HG03460 (cell line): Measurements from ENCODE around the gene NEUROG3.
"Not testable (repeated sequence)": the region's sequence is repeated elsewhere in the genome, so short reads cannot be mapped to it uniquely, and the experiment has no call there.

Experiments used
- ATAC-seq: cut with Tn5 transposase; IDR thresholded peaks from one replicate; pipeline ENCODE4 v1.9.1; 2021; ENCODE audit not compliant: unreplicated experiment

NEUROG3 gene

DNA sequence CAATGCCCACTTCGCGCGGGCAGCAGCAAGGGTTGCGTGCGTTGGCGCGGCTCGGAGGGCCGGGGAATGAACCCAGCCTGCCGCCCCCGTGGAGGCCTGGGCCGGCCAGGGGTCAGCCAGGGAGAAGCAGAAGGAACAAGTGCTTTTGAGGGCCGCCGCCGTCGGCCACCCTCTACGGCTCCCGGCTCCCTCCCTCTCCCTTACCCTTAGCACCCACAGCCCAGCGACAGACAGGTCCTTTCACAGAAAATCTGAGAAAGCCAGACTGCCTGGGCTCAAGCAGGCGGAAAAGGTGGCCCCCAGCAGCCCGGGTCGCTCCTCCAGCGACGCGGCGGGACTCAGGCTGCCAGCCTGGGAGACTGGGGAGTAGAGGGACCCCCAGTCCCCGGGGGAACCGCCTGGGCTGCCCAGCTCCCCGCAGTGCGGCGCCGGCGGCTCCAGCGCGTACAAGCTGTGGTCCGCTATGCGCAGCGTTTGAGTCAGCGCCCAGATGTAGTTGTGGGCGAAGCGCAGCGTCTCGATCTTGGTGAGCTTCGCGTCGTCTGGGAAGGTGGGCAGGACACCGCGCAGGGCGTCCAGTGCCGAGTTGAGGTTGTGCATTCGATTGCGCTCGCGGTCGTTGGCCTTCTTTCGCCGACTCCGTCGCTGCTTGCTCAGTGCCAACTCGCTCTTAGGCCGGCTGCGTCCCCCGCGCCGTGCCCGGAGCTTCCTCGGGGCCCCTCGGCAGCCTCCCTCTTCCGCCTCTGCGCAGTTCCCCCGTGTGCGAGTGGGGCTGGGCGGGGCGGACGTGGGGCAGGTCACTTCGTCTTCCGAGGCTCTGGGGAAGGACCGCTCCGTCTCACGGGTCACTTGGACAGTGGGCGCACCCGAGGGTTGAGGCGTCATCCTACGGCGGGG is 815 bp downstream of the NEUROG3 start:
- no peak for ATAC-seq

DNA sequence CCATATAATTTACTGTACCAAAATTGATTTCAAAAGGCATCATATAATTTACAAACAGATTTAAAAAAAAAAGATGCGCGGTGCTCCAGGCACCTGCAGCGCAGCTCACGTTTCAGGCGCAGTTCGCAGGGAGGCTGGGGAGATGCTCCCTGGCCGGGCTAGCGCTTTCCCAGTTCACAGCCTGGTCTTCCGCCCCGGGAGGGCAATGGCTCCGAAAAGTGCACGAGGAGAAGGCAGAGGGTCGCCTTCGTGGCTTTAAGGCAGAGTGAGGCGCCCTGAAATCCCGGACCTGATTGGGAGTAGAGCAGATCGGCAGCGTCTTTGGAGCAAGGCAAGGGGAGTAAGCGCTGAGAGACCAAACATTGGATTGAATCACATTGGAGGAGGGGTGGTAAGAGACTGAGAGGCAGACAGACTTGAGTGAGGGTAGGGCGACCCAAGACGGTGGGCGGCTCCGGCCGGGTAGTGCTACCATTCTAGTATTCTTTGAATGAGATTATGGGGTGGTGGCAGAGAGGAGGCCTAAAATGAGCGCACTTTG is 1.5 kb downstream of the NEUROG3 start:
- ATAC-seq: no peak

- no peak for ATAC-seq
These were observed 3.0 kb downstream of the NEUROG3 start for GRCh38 chr10:69570050-69570816.

DNA sequence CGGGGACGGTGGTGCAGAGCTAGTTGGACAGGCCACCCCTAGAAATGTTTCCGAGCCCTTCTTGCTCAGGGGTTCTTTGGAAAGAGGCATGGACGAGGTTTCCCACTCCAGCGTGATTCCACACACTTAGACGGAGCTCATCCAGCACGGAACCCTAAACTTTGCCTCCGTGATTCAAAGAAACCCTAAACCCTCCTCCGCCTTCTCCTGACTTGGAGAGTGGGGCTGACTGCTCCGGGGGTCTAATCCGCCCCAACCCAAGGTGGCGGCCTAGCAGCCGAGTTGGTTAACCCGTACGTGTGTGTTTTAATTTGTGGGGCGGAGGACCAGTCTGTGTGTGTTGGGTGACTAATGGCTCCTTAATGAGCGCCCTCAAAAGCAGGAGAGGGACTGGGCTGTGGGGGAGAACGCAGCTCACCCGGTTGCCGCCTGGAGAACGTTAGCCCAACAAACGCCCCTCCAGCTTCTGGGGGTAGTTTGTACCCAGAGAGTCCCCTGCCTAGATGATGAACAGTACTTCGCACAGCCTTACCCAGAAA is 3.8 kb downstream of the NEUROG3 start:
- no peak for ATAC-seq

DNA sequence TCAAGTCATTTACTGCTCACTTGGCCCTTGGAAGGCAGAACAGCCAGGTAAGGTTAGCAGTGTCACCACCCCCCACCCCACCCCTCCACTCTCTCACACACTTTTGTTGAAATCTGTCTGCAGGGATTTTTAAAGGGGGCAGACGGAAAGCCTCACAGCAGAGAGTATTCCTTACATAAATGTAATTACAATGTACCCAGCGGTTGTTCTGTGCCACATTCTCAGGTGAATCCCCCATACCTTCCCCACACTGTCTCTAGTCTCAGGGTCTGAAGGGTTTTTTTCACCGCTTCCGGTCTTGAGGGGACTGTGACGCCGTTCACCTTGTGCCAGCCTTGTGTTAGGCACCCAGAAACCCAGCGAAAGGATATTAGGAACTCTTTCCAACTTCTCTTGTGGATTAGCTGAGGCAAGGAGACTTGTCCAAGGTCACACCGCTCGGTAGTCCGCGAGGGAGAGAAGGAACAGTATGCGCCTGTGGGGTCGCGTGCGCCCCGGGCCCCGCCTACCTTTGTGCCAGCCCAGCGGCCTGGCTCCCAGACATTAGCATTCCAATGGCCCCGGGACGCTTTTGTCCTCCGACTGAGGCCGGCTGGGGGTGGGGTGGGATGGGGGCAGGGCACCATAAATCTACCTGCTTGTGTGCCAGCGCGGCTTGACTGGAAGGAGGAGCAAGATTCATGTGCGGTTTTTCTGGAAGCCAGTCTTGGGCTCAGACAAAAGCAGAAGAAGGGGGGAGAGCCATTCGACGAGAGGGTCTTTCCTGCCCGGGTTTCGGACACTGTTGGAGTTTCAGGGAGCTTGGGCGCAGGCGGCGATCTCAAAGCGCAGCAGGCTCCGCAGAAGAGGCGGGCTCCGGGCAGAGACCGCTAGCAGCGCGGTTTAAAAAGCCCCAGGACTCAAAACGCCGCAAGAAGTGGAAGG is 4.5 kb downstream of the NEUROG3 start:
- no peak for ATAC-seq

DNA sequence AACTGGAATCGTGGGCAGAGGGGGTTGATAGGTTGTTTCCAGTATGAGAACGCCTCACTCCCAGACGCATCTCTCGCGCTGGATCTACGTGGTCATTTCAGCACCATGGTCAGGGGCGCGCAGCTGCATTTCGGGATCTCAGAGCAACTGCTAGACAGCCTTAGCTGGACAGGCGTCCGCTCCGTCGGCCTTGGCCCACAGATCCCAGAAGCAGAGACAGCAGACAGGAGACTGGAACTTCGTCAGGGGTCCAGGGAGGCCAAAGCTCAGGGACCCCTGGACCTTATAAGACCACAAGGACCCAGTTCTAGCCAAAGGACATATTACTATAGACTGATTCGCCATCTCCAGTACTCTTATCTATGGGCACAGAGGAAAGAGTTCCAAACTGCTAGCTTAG is 5.3 kb downstream of the NEUROG3 start:
- ATAC-seq: no peak

DNA sequence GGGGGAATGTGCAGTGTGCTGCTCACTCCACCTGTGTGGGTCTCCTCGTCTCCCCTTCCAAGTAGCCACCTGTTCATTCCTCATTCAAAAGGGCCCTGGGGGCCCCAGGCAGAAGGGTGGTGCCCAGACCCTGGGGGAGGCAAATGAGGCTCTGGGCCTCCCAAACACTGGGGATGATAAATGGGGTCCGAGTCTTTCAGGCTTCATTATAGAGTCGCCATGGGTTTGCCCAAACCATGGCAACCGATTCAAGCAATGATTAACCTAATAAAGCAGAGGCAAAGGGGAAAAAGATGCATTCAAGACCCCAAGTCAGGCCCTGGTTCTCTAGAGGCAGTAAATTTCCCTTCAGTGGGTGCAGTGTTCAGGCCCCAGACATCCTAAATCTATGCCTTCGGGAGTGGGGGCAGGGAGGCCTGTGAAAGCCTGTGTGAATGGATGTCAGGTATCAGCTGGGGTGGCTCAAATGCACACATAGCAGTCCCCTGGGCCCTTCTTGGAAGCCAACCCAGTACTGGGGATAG is 10.4 kb downstream of the NEUROG3 start:
- no peak for ATAC-seq

DNA sequence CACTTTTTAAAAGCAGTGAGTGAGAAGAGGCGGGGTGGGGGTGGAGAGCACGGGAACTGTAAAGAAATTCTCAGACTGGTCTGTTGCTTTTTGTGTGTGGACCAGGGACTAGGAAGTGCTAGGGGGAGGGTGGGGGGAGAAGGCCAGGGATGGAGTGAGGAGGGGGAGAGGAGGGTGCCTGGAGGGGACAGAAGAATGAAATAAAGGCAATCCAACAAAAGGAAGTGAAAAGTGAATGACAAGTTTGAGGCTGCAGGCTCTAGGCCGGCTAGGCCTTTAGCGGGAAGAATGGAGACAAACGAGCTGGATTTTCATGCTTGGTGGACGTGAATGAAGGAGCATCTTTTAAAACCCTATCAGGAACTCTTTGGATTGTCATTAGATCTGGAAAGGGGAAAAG is 13.7 kb downstream of the NEUROG3 start:
- ATAC-seq: no peak

- ATAC-seq: no peak
These were observed 14.7 kb downstream of the NEUROG3 start for GRCh38 chr10:69558559-69558958.

GRCh38 chr10:69554611-69555010 is 18.6 kb downstream of the NEUROG3 start:
- ATAC-seq: no peak

GRCh38 chr10:69553328-69553727 is 19.9 kb downstream of the NEUROG3 start:
- ATAC-seq: no peak

DNA sequence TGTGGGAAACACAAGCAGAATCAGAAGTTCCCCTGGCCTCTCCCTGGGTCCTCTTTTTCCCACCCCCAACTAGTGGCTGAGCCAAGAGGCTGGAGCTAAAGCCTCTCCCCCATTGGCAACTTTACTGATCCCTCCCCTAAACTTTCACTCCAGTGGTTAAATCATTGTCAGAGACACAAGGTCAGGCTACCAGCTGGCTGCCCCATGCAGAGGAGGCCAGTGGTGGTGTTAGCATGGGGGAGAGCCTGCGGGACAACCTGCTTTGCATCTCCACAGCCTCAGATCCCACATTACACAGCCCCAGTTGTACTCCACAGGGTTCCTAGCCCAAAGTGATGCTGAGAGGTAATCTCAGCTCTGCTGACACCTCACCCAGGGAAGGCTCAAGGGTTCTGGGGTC is 21.0 kb downstream of the NEUROG3 start:
- no peak for ATAC-seq

DNA sequence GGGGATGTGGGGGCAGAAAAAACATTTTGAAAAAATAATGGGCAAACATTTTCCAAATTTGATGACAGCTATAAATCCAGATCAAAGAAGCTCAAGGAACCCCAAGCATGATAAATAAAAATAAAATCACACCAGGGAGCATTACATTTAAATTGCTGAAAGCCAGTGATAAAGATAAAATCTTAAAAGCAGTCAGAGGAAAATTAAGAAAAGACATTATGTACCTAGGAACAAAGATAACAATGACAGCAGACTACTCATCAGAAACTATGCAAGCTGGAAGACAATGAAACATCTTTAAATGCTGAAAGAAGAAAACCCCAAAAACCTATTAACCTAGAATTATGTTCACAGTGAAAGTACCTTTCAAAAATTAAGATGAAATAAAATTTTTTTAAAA is 23.3 kb downstream of the NEUROG3 start:
- ATAC-seq: no peak

DNA sequence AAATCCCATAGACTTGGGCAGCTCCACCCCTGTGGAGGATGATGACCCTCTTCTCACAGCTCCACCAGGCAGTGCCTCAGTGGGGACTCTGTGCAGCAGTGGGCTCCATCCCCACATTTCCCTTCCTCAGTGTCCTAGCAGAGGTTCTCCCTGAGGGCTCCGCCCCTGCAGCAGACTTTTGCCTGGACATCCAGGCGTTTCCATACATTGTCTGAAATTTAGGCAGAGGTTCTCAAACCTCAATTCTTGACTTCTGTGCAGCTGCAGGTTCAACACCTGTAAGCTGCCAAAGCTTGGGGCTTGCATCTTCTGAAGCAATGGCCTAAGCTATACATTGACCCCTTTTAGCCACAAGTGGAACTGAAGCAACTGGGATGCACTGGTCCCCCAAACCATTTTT is 31.8 kb downstream of the NEUROG3 start:
- ATAC-seq: no peak

DNA sequence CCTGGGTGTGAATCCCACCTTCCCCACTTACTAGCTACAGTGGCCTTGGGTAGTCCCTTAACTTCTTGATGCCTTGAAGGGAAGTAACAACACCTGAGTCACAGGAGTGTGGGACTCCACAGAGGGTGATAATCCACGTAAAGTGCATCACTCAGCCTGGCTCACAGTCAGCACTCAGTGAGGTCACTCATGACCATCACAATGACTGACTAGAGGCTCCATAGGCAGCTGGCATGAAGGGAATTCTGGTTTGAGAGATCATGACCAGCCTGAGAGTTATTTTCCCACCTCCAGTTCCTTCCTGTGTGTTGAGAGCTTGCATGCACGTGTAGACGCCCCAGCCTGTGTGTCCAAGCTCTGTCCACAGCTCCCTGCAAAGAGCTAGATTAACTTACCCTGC is 34.8 kb downstream of the NEUROG3 start:
- ATAC-seq: no peak

DNA sequence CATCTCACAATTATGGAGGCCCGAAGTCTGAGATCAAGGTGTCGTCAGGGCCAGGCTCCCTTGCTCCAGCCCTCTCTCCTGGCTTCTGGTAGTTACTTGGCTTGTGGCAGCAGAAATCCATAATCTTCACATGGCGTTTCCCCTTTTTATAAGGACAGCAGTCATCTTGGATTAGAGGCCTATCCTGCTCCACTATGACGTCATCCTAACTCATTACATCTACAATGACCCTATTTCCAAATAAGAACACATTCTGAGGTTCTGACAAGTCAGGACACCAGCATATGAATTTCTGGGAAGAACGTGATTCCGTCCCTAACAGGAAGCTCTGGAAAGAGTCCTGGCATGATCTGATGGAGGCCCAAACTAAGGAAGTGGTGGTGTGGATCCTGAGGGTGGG is 35.8 kb downstream of the NEUROG3 start:
- ATAC-seq: no peak

GRCh38 chr10:69536521-69536920 is 36.7 kb downstream of the NEUROG3 start:
- ATAC-seq: not testable (repeated sequence)

DNA sequence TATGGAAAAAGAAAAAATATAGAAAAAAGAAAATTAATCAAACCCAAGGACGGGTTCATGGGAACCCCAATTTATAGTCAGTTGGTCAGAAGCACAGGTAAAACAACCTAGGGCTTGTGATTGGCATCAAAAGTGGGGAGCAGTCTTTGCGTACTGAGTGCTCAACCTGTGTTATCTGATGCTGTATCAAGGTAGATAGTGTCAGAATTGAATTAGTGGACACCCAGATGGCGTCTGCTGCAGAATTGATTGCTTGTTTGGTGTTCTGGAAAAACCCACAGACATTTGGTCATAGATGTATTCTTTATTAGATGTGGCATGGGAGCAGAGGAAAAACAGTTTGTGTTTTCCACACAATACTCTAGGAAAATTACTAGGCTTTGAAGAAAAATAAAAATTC is 39.6 kb downstream of the NEUROG3 start:
- no peak for ATAC-seq

DNA sequence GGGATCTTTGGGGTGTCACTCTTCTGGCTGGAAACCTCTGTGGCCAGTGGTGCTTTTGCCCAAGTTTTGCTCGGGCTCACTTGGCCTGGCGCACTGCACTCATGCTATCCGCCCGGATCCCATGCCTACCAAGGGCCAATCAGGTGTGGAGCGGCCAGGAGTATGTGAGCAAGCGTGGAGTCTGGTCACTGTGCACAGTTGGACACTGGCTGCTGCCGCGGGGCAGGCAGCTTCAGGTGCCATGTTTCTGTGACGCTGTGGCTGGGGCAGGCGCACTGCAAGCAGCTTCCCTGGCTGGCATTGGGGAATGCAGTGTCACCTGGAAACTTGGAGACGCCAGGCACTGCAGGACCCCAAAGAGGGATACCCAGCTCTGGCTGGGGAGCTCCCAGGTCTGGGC is 45.3 kb downstream of the NEUROG3 start:
- ATAC-seq: no peak
